RCC 7860 (cell line): Measurements from ENCODE around the gene TLCD1.
"Not testable (repeated sequence)": the region's sequence is repeated elsewhere in the genome, so short reads cannot be mapped to it uniquely, and the experiment has no call there.

ENCODE experiments used
- DNase-seq: peaks from one replicate; pipeline ENCODE4 v3.0.0-alpha.2; 2015; ENCODE audit warnings: low spot score
- FAIRE-seq: peaks from 2 replicates; lab custom pipeline; 2012; peaks lifted over from hg19 to GRCh38; lab: Jason Lieb, UNC

The TLCD1 gene

GRCh38 chr17:28747051-28747691 is 21.1 kb upstream of the TLCD1 start:
- DNase-seq (no peak), FAIRE-seq (no peak)

DNA sequence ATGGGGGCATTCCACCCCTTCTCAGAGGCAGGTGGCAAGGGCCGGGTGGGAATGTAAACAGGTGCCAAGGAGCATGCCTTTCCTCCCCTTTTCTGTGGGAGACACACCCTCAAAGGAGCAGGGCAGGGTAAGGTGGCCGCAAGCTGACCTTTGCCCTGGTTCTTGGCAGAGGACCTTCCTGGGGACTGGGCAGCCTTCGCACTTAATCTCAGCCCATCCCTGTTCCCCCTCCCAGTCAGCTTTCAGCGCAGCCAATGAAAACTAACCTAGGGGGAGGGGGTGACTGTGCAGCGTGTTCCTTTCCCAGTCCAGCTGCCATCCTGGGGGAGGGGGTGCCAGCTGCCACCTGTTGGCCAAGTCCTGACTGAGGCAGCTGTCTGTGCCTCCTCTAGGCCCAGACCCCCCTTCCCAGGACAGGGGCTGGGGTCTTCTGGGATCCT is 20.6 kb upstream of the TLCD1 start:
- no peak for FAIRE-seq
- no peak for DNase-seq

DNA sequence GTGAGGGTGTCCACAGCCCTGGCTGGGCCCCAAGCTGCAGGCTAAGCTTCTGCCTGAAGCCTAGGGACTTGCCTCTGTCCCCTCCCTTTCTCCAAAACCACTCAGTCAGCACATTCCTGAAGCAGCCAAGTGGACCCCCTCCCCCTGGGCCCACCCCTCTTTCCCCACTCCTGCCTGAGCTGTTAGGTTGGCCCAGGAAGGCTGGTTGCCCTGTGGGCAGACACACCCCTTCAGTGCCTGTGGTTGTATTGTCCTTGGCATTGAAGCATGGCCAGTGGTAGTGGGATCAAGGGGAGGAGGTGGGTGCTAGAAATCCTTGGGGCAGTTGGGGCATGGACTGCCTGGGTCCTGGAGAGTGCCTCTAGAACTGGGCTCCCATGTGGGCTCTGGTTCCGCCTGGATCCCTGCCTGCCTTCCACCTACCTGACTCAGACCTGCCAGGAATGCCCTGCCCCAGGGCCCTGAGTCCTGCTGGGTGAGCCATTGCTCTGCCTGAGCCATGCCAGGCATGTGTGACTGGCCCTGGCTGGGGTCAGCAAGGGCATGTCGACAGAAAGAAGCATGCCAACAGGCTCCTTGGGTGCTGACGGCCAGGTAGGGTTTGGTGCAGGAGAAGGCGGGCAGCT is 19.9 kb upstream of the TLCD1 start:
- DNase-seq (peak; percentile 50), FAIRE-seq (no peak)

- DNase-seq (peak; percentile 37), FAIRE-seq (no peak)
Measured at GRCh38 chr17:28744972-28745785, 19.1 kb upstream of the TLCD1 start.

DNA sequence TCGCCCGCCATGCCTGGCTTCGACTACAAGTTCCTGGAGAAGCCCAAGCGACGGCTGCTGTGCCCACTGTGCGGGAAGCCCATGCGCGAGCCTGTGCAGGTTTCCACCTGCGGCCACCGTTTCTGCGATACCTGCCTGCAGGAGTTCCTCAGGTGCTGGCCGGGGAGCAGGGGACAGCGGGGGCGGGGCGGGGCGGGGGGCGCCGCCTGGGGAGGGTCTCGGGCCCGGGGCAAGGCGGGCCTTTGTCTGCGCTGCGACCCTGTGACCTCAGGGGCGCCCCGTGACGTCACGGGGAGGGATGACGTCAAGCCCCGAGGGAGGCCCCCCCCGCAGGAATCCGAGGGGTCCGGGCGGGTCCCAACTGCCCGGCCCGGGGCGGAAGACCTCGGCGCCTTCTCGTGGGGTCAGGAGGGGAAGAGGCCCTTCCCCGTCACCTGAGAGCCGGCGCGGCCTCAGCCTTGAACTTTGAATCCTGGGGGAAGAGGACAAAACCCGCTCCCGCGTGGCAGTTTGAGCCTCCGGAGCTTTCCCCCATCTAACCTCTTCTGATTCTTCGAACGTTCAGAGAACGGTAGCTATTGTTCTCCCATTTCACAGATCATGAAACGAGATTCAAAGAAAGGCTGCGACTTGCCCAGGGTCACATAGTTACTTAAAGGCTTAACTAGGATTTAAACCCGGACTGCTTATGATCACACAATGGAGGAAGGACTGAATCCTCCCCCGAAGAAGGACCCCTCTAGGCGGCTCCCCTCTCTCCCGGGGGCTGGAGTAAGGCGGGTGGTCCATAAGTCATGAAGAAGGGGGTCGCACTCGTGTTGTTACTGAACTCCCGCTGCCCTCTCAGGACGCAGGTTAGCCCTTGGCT is 18.3 kb upstream of the TLCD1 start:
- peak; percentile 26 for DNase-seq
- no peak for FAIRE-seq

DNA sequence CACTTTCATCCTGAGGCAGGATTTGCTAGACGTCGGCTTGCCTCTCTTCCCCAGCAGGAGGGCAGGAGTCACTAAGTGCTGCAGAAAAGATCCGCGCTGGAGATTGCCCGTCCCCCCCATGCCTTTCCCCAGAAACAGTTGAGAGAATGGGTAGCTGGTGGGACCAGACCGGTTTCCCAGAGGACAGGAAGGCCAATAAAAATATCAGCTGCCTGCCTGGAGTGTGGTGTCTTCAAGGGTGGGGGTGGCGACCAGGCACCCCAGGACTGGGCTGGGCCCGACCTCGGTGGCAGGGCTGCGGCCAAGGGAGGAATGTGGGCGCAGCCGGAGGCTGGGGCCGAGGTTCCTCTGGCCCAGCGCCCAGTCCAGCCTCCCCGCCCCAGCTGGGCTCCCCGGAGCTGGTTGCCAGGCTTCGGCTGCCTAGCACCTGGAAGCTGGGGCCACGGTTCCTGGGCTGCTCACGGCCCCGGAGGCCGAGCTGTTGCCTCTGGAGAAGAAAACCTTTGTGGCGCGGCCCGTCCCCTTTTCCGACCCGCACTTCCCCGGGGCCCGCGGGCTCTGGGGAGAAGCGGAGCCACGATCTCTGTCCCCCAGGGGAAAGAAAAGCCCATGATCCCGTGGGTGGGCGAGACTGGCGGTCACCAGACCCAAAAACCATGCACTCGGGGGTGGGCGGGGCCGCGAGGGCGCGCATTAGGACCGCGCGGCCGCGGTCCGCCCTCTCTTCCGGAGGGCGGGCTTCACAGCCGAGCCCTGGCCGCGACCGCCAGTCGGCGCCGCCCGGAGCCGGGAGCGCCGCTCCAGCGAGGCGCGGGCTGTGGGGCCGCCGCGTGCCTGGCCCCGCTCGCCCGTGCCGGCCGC is 17.4 kb upstream of the TLCD1 start, which contains the start of gene TRAF4:
Gene TRAF4, plus strand, starts transcription at position 769 of the 861 bp plus-strand sequence. CDS start 102 bp downstream, outside the sequence.
- FAIRE-seq = no peak
- DNase-seq = peak; percentile 89

GRCh38 chr17:28741358-28742349 is 15.6 kb upstream of the TLCD1 start:
- no peak for FAIRE-seq
- DNase-seq = no peak

- DNase-seq = no peak
Measured at GRCh38 chr17:28740406-28741357, 14.6 kb upstream of the TLCD1 start.

DNA sequence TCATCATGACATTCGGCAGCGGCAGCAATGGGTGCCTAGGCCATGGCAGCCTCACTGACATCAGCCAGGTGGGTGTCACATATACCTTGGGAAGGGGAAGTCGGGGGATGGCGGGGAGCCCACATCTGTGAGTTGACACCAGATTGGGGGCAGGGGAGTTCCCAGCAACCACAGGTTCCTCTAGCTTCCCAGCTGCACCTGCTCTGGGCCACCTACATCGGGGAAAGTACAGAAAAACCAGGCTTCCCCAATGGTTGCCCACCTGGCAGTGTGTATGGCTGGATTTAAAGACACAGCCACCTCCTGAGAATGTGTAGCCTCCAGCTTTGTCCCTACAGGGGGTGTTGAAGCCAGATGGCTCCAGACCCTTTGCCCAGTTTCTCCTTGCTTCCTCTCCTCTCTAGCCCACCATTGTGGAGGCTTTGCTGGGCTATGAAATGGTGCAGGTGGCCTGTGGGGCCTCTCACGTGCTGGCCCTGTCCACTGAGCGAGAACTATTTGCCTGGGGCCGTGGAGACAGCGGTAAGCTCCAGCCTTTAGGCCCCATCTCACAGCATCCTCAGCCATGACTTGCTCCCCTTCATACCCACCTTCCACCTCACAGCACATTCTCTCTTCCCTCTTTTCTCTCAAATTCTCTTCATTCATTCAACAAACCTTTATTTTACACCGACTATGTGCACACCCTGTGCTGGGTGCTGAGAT is 12.8 kb upstream of the TLCD1 start:
- FAIRE-seq (no peak), DNase-seq (no peak)

More at GRCh38 chr17:28740406-28741357, 14.6 kb upstream of the TLCD1 start:
- FAIRE-seq = no peak

DNA sequence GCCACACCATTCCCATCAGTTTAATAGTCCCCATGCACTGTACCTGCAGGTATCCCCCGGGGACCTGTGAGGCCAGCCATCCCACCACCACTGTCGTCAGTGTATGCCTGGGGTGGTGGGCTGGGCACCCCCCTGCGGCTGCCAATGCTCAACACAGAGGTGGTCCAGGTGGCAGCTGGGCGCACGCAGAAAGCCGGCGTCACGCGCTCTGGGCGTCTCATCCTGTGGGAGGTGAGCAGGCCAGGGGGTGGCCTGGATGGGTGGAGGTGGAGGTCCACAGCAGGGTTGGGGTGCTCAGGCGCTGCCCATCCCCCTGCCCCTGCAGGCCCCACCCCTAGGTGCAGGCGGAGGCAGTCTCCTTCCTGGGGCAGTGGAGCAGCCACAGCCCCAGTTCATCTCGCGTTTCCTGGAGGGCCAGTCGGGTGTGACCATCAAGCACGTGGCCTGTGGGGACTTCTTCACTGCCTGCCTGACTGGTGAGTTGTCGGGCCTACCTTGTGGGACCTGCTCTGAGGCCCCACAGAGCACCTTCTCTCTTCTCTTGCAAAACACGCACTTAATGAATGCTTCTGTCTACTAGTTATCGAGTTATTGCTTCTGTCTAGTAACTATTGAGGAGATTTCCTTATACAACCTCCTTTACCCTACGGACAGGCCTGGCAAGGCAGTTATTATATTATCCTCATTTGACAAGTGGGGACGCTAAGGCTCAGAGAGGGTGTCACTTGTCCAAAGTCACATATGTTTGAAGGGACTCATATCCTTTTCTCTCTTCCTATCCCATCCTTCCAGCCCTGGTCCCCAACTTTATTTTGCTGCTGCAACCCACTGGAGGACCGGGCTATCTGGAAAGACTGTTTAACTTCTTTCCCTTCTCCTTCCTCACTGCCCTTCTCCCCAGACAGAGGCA is 12.0 kb upstream of the TLCD1 start:
- DNase-seq (no peak), FAIRE-seq (no peak)

- FAIRE-seq (no peak), DNase-seq (no peak)
Measured at GRCh38 chr17:28737316-28737715, 11.3 kb upstream of the TLCD1 start.

DNA sequence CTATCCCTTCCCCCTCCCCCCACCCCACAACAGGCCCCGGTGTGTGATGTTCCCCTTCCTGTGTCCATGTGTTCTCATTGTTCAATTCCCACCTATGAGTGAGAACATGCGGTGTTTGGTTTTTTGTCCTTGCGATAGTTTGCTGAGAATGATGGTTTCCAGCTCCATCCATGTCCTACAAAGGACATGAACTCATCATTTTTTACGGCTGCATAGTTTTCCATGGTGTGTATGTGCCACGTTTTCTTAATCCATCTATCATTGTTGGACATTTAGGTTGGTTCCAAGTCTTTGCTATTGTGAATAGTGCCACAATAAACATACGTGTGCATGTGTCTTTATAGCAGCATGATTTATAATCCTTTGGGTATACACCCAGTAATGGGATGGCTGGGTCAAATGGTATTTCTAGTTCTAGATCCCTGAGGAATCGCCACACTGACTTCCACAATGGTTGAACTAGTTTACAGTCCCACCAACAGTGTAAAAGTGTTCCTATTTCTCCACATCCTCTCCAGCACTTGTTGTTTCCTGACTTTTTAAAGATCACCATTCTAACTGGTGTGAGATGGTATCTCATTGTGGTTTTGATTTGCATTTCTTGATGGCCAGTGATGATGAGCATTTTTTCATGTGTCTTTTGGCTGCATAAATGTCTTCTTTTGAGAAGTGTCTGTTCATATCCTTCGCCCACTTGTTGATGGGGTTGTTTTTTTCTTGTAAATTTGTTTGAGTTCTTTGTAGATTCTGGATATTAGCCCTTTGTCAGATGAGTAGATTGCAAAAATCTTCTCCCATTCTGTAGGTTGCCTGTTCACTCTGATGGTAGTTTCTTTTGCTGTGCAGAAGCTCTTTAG is 10.1 kb upstream of the TLCD1 start:
- not testable (repeated sequence) for FAIRE-seq, DNase-seq

GRCh38 chr17:28735242-28735722 is 9.2 kb upstream of the TLCD1 start:
- no peak for FAIRE-seq

GRCh38 chr17:28734712-28735241 is 8.7 kb upstream of the TLCD1 start:
- no peak for DNase-seq
- no peak for FAIRE-seq

More at GRCh38 chr17:28735242-28735722, 9.2 kb upstream of the TLCD1 start:
- DNase-seq = no peak
